K562 (cell line): ENCODE data around the gene PPIF. TPM values are rescaled to one million over a fixed set of nuclear protein-coding genes. Genes with fewer than 3 reads are reported as not detected.

Experiments used
- ARID1B ChIP-seq: fragments of 450-650 bp; IDR thresholded peaks from 2 replicates; pipeline ENCODE4 v1.6.1; 2016; ENCODE audit warnings: antibody characterized with exemption, mild to moderate bottlenecking, inconsistent platforms
- CBFA2T2 ChIP-seq: fragments of 450-650 bp; conservative IDR thresholded peaks from 2 replicates; pipeline ENCODE4 v1.6.1; 2017; ENCODE audit warnings: mild to moderate bottlenecking
- CGGBP1 ChIP-seq: fragments of 250-450 bp; sonication (Bioruptor Pico); IDR thresholded peaks from 2 replicates; pipeline ENCODE4 v1.9.0; 2021; ENCODE audit warnings: mild to moderate bottlenecking
- COPS2 ChIP-seq: fragments of 450-650 bp; conservative IDR thresholded peaks from 2 replicates; pipeline ENCODE4 v1.6.1; 2016; ENCODE audit warnings: mild to moderate bottlenecking, moderate library complexity
- E2F1 ChIP-seq: sonication (generic); formaldehyde crosslinking; IDR thresholded peaks from 2 replicates; pipeline ENCODE4 v1.8.1; 2023; ENCODE audit warnings: mild to moderate bottlenecking, missing genetic modification reagents, moderate library complexity
- HDAC1 ChIP-seq, 2 experiments: fragments of 450-650 bp; IDR thresholded peaks; 2 replicates each; pipeline ENCODE4 v1.6.1; 2016 to 2017; ENCODE audit warnings: inconsistent platforms in 1 of 2, mild to moderate bottlenecking in 1 of 2, moderate library complexity in 1 of 2
- HMGN3 ChIP-seq: IDR thresholded peaks from 2 replicates; pipeline ENCODE4 v1.6.1; 2011; ENCODE audit warnings: borderline replicate concordance, low read depth, mild to moderate bottlenecking, mixed read lengths, low read length; ENCODE audit not compliant: insufficient read length; ENCODE audit errors: extremely low read depth
- HNRNPL ChIP-seq: fragments of 200-400 bp; formaldehyde crosslinking; IDR thresholded peaks from 2 replicates; pipeline ENCODE4 v1.6.1; 2017; ENCODE audit warnings: low read depth, mild to moderate bottlenecking, low read length
- MCM5 ChIP-seq: fragments of 450-650 bp; IDR thresholded peaks from 2 replicates; pipeline ENCODE4 v1.6.1; 2016; ENCODE audit warnings: low read depth
- MCM7 ChIP-seq, 2 experiments: fragments of 450-650 bp; IDR thresholded peaks; 2 replicates each; pipeline ENCODE4 v1.6.1; 2016 to 2018
- NFE2L1 ChIP-seq: fragments of 450-650 bp; IDR thresholded peaks from 2 replicates; pipeline ENCODE4 v1.6.1; 2016; ENCODE audit warnings: missing genetic modification characterization, low read depth, mild to moderate bottlenecking, missing compliant biosample characterization, moderate library complexity, borderline replicate concordance
- PBX2 ChIP-seq, 2 experiments: IDR thresholded peaks in 1 of 2; conservative IDR thresholded peaks in 1 of 2; 2 replicates each; pipeline ENCODE4 v1.6.1; 2016; ENCODE audit warnings: low read depth in 2 of 2, mild to moderate bottlenecking in 1 of 2, missing compliant biosample characterization in 1 of 2, missing genetic modification characterization in 1 of 2, moderate library complexity in 1 of 2
- POLR2G ChIP-seq: fragments of 200-400 bp; formaldehyde crosslinking; IDR thresholded peaks from 2 replicates; pipeline ENCODE4 v1.6.1; 2017; ENCODE audit warnings: low read depth, mild to moderate bottlenecking, antibody characterized with exemption, low read length, moderate library complexity
- PTTG1 ChIP-seq: fragments of 450-650 bp; IDR thresholded peaks from 2 replicates; pipeline ENCODE4 v1.6.1; 2016; ENCODE audit warnings: low read depth, mild to moderate bottlenecking, missing genetic modification characterization, missing compliant biosample characterization
- SAP30 ChIP-seq: fragments of 200-600 bp; sonication (generic); IDR thresholded peaks from 2 replicates; pipeline ENCODE4 v1.6.1; 2012; ENCODE audit warnings: borderline replicate concordance, low read depth, mild to moderate bottlenecking, moderate library complexity, low read length, control low read depth, inconsistent platforms; ENCODE audit not compliant: insufficient read depth, poor library complexity, severe bottlenecking
- SFPQ ChIP-seq: fragments of 200-400 bp; formaldehyde crosslinking; IDR thresholded peaks from 2 replicates; pipeline ENCODE4 v1.6.1; 2017; ENCODE audit warnings: mild to moderate bottlenecking, low read depth, low read length, moderate library complexity
- SMARCE1 ChIP-seq: fragments of 450-650 bp; IDR thresholded peaks from 2 replicates; pipeline ENCODE4 v1.7.1; 2016; ENCODE audit warnings: mild to moderate bottlenecking
- ZBTB43 ChIP-seq: sonication (generic); formaldehyde crosslinking; IDR thresholded peaks from 2 replicates; pipeline ENCODE4 v1.8.0; 2023; ENCODE audit warnings: mild to moderate bottlenecking, missing genetic modification reagents
- ZNF695 ChIP-seq: fragments of 450-650 bp; formaldehyde crosslinking; IDR thresholded peaks from 2 replicates; pipeline ENCODE4 v1.4.0; 2020; ENCODE audit warnings: mild to moderate bottlenecking, moderate library complexity
- polyA plus RNA-seq, 8 experiments: library from polyadenylated mRNA; depleted of rRNA in 4 of 8; stranded (reverse) in 5 of 8; unstranded in 3 of 8; fragments of >200 nt; fragmentation: Nextera tagmentation in 2 of 8; fragmentation: Illumina TruSeq in 1 of 8; extraction: Ambion mirVana in 2 of 8; extraction: Trizol in 1 of 8; gene quantifications; 2 replicates each; pipeline versions ENCODE4 v1.2.1 to v1.2.3, GENCODE V29; 2011 to 2014; ENCODE audit warnings: inconsistent platforms in 1 of 8, missing spikeins in 1 of 8
- total RNA-seq, 7 experiments: library from RNA; depleted of rRNA in 6 of 7; stranded (reverse); fragments of >200 nt in 6 of 7; fragmentation: Illumina TruSeq in 2 of 7; extraction: Trizol in 2 of 7; gene quantifications; 2 replicates each; pipeline versions ENCODE4 v1.2.1 to v1.2.3, GENCODE V29; 2011 to 2021; ENCODE audit warnings: low replicate concordance in 1 of 7

The PPIF gene
- total and polyA plus RNA-seq, 9 of the 15 experiments (the other 6 are each of a cell fraction or from before 2014, with no cell fraction given) = 40.9 to 287 (median 117) TPM

- TF ChIP-seq SFPQ (no peak), COPS2 (no peak), MCM7 (IDR thresholded peaks at IDR 0.05) (no peak), ARID1B (no peak), ZBTB43 (0 out of 2 replicates have a peak, but pooled peaks have one; percentile 27), SMARCE1 (no peak), HMGN3 (peak; percentile 76), NFE2L1 (tag) (no peak), CGGBP1 (CRISPR knock-in tag) (no peak), POLR2G (peak; percentile 98), SAP30 (no peak), MCM5 (no peak), PBX2 (CRISPR knock-in tag; IDR thresholded peaks at IDR 0.05; ENCODE audit: low read depth) (no peak), PBX2 (tag; conservative IDR thresholded peaks at IDR 0.05; ENCODE audit: low read depth) (no peak), PTTG1 (no peak), HNRNPL (peak; percentile 76), E2F1 (CRISPR knock-in tag) (peak; percentile 70), ZNF695 (CRISPR knock-in tag) (no peak), CBFA2T2 (no peak), HDAC1 (IDR thresholded peaks at IDR 0.05) (no peak)
These were observed at the start of gene PPIF (continued) for GRCh38 chr10:79347226-79347893.
